ENCODE data around the gene HSPBP1. TPM values are rescaled to one million over a fixed set of nuclear protein-coding genes. Genes with fewer than 3 reads are reported as not detected.

HSPBP1 gene
- total and polyA plus RNA-seq, 12 donors, result 18.8 to 49.8 (median 33.2) TPM

DNA sequence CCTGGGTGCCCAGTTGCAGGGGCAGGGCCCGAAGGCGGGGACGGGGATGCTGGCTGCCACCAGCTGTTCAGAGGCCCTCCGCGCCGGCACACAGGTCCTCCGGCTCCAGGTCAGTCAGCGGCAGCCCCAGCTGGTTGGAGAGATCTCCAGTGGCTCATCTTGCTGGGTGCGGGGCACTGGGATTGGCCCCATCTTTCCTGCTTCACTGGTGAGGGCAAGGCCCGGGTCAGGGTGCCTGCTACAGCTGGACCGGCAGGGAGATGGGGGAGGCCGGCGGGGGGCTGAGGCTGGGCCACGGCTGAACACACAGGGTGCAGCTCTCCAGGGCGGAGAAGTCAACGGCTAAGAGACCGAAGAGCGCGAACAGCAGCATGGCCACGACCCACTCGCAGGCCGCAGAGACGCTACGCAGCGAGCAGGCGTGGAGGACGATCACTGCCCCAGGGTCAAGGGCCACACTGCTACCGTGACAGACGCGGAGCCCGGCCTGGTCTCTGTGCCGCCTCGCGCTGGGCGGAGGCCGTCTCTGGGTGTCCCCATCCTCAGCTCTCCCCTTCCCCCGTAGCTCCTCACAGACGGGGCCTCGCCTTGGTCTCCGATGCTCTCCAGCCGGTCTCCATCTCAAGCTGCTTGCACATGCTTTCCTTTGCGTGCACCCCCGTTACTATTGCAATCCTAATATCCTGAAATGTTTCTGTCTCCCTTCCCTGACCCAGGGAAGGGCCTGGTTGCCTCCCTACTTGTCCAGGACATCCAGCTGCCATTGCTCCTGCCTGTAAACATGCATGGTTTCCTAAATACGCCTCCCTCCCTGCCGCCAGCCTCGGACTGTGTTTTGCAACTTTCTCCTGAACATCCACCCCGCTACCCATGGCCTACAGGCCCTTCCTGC, 33.0 kb upstream of the HSPBP1 start:
- 75 to 86% (median 85%) methylated on average over 37 to 47 of the region's 47 CpGs for WGBS, 4 donors
- Histone ChIP-seq H3K36me3 (replicated peaks in 1 of 2) (no peaks in the 10 kb centered on the region), H3K4me1 (replicated peaks in 1 of 2) (no peaks in the 10 kb centered on the region), H3K27ac (no peak overlapping the region), H3K9me3 (replicated peaks in 1 of 3) (no peaks in the 10 kb centered on the region), H3K4me3 (no peak overlapping the region), H3K27me3 (no peaks in the 10 kb centered on the region)
- peak in 1 of 7 donors; percentile 39 for DNase-seq
- TF ChIP-seq CTCF (IDR thresholded peaks at IDR 0.05) (no peak), POLR2A (IDR thresholded peaks at IDR 0.05) (no peak)
- intact Hi-C loops (cut with DNase I), result no loop called here

DNA sequence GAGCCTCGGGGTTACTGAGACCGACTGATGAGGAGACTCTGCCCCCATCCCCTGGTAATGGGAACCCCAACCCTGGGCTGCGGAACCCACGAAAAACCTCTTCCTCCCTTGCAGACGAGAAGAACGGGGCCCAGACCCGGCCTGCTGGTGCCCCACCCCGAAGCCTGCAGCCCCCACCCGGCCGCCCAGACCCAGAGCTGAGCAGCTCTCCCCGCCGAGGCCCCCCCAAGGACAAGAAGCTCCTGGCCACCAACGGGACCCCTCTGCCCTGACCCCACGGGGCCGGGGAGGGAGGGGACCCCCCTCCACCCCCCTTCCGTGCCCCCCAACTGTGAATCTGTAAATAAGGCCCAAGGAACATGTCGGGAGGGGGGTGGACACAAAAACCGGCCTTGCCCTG, 31.9 kb upstream of the HSPBP1 start:
- Histone ChIP-seq H3K4me1 (replicated peaks in 1 of 2) (no peaks in the 10 kb centered on the region), H3K27me3 (no peaks in the 10 kb centered on the region), H3K9me3 (replicated peaks in 1 of 3) (no peaks in the 10 kb centered on the region), H3K27ac (no peak overlapping the region), H3K4me3 (no peak overlapping the region), H3K36me3 (replicated peaks in 1 of 2) (no peaks in the 10 kb centered on the region)
- intact Hi-C loops (cut with DNase I), result no loop called here
- 73 to 90% (median 85%) methylated on average over 7 to 18 of the region's 18 CpGs; no CpG with 5 or more reads in 1 of the 4 donors for WGBS, 4 donors
- DNase-seq, result no peak
- TF ChIP-seq CTCF (IDR thresholded peaks at IDR 0.05) (no peak), POLR2A (IDR thresholded peaks at IDR 0.05) (no peak)

DNA sequence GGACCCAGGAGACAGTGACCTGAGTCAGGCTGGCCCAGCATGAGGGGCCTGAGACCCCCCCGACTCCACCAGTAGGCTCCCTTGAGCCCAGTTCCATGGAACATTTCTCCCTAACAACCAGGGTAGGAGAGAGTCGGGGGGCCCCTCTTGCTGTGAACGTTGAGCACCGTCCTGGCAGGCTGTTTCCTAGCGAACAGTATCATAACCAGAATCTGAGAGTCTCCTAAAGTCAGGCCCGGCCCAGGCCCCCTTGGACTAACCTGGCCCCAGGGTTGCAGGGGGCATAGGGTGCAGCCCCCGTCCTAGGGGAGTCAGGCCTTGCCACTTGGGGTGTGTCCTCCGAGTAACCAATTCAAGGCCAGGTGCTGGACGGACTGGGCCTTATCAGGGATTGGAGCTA, 31.5 kb upstream of the HSPBP1 start:
- no peak for DNase-seq
- H3K9me3 ChIP-seq (replicated peaks in 1 of 3), result no peaks in the 10 kb centered on the region
- TF ChIP-seq POLR2A (IDR thresholded peaks at IDR 0.05), result no peak
- no peak for TF ChIP-seq CTCF (IDR thresholded peaks at IDR 0.05)
- intact Hi-C loops (cut with DNase I), result no loop called here
- H3K36me3 ChIP-seq (replicated peaks in 1 of 2), result no peaks in the 10 kb centered on the region
- no peak overlapping the region for H3K4me3 ChIP-seq
- H3K27me3 ChIP-seq, result no peaks in the 10 kb centered on the region
- no peak overlapping the region for H3K27ac ChIP-seq
- no peaks in the 10 kb centered on the region for H3K4me1 ChIP-seq (replicated peaks in 1 of 2)
- 72 to 80% (median 76%) methylated on average over 3 to 9 of the region's 9 CpGs for WGBS, 4 donors

GRCh38 chr19:55310498-55310897, 30.6 kb upstream of the HSPBP1 start:
- no peak for TF ChIP-seq CTCF (IDR thresholded peaks at IDR 0.05)
- TF ChIP-seq POLR2A (IDR thresholded peaks at IDR 0.05), result no peak
- Histone ChIP-seq H3K4me3 (no peak overlapping the region), H3K27ac (no peak overlapping the region), H3K27me3 (no peaks in the 10 kb centered on the region), H3K4me1 (replicated peaks in 1 of 2) (peaks cover 0 to 3% of the 10 kb centered on the region in 2 donors), H3K36me3 (replicated peaks in 1 of 2) (no peaks in the 10 kb centered on the region), H3K9me3 (replicated peaks in 1 of 3) (no peaks in the 10 kb centered on the region)
- intact Hi-C loops (cut with DNase I), result no loop called here
- DNase-seq, result no peak
- 80 to 89% (median 83%) methylated on average over 6 to 7 of the region's 7 CpGs for WGBS, 4 donors

Measured in adrenal gland (tissue), 12 donors.